ENCODE measurements around the gene LOC128125822.

DNA sequence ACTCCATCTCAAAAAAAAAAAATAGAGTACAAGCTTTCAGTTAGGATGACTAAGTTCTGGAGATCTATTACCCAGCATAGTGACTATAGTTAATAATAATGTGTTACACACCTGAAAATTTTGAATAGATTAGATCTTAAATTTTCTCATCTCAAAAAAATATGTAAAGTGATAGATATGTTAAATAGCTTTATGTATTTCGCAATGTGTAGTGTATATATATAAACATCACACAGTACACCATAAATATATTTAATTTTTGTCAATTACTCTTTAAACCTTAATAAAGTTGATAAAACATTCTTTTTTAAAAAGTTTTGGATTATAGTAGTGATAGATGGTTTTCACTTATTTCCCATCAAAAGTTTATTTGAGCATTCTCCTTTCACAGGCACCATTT, 25.6 kb upstream of the LOC128125822 start:
- TF ChIP-seq CTCF (IDR thresholded peaks at IDR 0.05) = no peak
- no peak for TF ChIP-seq POLR2A (IDR thresholded peaks at IDR 0.05)

All from thyroid gland (tissue), 4 donors.